ENCODE data around the gene DENND2D.

DENND2D gene

GRCh38 chr1:111139324-111139955 is 61.0 kb downstream of the DENND2D start:
- Histone ChIP-seq H3K4me1 (no peaks in the 10 kb centered on the region), H3K9ac (peak overlapping the region; percentile 53), H3K4me3 (ENCODE audit: low read depth, low read length) (peak overlapping the region; percentile 72)

More at GRCh38 chr1:111139324-111139955, 61.0 kb downstream of the DENND2D start:
- Histone ChIP-seq H3K79me2 (peaks cover 7% of the 10 kb centered on the region), H3K36me3 (ENCODE audit: control insufficient read depth, insufficient read depth, low read length) (no peaks in the 10 kb centered on the region), H3K9me3 (ENCODE audit: control insufficient read depth, low read length) (no peaks in the 10 kb centered on the region), H3K4me2 (ENCODE audit: low read length) (peak overlapping the region; percentile 55), H2AFZ (peak overlapping the region; percentile 89), H3K27me3 (ENCODE audit: control insufficient read depth, insufficient read depth, low read length) (no peaks in the 10 kb centered on the region), H3K27ac (peak overlapping the region; percentile 73)
- TF ChIP-seq, protein P1, sequence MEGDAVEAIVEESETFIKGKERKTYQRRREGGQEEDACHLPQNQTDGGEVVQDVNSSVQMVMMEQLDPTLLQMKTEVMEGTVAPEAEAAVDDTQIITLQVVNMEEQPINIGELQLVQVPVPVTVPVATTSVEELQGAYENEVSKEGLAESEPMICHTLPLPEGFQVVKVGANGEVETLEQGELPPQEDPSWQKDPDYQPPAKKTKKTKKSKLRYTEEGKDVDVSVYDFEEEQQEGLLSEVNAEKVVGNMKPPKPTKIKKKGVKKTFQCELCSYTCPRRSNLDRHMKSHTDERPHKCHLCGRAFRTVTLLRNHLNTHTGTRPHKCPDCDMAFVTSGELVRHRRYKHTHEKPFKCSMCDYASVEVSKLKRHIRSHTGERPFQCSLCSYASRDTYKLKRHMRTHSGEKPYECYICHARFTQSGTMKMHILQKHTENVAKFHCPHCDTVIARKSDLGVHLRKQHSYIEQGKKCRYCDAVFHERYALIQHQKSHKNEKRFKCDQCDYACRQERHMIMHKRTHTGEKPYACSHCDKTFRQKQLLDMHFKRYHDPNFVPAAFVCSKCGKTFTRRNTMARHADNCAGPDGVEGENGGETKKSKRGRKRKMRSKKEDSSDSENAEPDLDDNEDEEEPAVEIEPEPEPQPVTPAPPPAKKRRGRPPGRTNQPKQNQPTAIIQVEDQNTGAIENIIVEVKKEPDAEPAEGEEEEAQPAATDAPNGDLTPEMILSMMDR (IDR thresholded peaks at IDR 0.05): no peak

Data from parathyroid adenoma (tissue), 2 donors.